HCT116 (cell line): ENCODE results near the gene SMC1B. TPM values are rescaled to one million over a fixed set of nuclear protein-coding genes. Genes with fewer than 3 reads are reported as not detected.

Experiments used
- ATAC-seq: fragments of 200-7000 bp; cut with Tn5 transposase; 2 replicates; pipeline ENCODE4 v1.9.1; 2020; ENCODE audit warnings: mild to moderate bottlenecking, moderate library complexity
- BruUV-seq: library from RNA; stranded (reverse); fragments of 400-500 nt; replicated peaks from 2 replicates; lab custom pipeline; 2021; lab: Mats Ljungman, UMichigan
- CTCF ChIA-PET: fragments of 300-600 bp; sonication (Branson Sonifier 250); formaldehyde crosslinking; loops from one replicate; lab custom pipeline; 2021; ENCODE audit warnings: antibody characterized with exemption; lab: Charles Lee
- POLR2A ChIA-PET: fragments of 300-600, 350-600 bp; sonication (Branson Sonifier 250); formaldehyde crosslinking; loops from one replicate; lab custom pipeline; 2021; ENCODE audit warnings: antibody characterized with exemption; lab: Charles Lee
- RAD21 ChIA-PET, 2 experiments: fragments of 300-600 bp; sonication (Branson Sonifier 250); formaldehyde crosslinking; loops; one replicate each; lab custom pipeline; 2023; ENCODE audit warnings: low total read pairs in 2 of 2; ENCODE audit not compliant: uncharacterized antibody in 2 of 2, unreplicated experiment in 2 of 2, low non-redundant PET in 1 of 2; lab: Charles Lee
- DNase-seq: peaks from one replicate; pipeline ENCODE4 v3.0.0-alpha.2; 2010; ENCODE audit warnings: low read depth, low spot score
- H2AFZ ChIP-seq: fragments of 200-600 bp; shearing (Covaris generic), sonication (generic); 2 replicates; pipeline ENCODE4 v1.6.1; 2017; ENCODE audit warnings: low read depth, mixed run types, mixed read lengths, antibody characterized with exemption, low read length; ENCODE audit not compliant: poor library complexity, severe bottlenecking
- H3K27ac ChIP-seq: 2 replicates; pipeline ENCODE4 v1.5.1; 2012; ENCODE audit warnings: low read depth, low read length
- H3K27me3 ChIP-seq: fragments of 200-600 bp; sonication (generic); 2 replicates; pipeline ENCODE4 v1.6.1; 2016; ENCODE audit warnings: mixed run types, low read length, mixed read lengths; ENCODE audit not compliant: insufficient read depth
- H3K36me3 ChIP-seq, 2 experiments: fragments of 200-500 bp in 1 of 2; fragments of 200-600 bp in 1 of 2; sonication (Bioruptor generic) in 1 of 2; sonication (generic) in 1 of 2; 2 replicates each; pipeline versions ENCODE4 v1.5.1 to v1.6.1; 2014 to 2016; ENCODE audit warnings: low read length in 2 of 2, inconsistent platforms in 1 of 2, mixed read lengths in 1 of 2, mixed run types in 1 of 2; ENCODE audit not compliant: insufficient read depth in 2 of 2, control insufficient read depth in 1 of 2
- H3K4me1 ChIP-seq, 2 experiments: fragments of 200-600 bp in 1 of 2; sonication (generic) in 1 of 2; 2 replicates each; pipeline versions ENCODE4 v1.5.1 to v1.6.1; 2012 to 2017; ENCODE audit warnings: low read length in 2 of 2, inconsistent platforms in 1 of 2, mild to moderate bottlenecking in 1 of 2, mixed read lengths in 1 of 2, mixed run types in 1 of 2, moderate library complexity in 1 of 2; ENCODE audit not compliant: insufficient read depth in 2 of 2, control insufficient read depth in 1 of 2
- H3K4me2 ChIP-seq: fragments of 200-600 bp; sonication (generic); 2 replicates; pipeline ENCODE4 v1.6.1; 2017; ENCODE audit warnings: mixed run types, low read length, mixed read lengths
- H3K4me3 ChIP-seq, 2 experiments: fragments of 200-600 bp in 1 of 2; sonication (generic) in 1 of 2; replicated peaks in 1 of 2; 2 replicates each; pipeline ENCODE4 v1.5.1; 2011 to 2016; ENCODE audit warnings: low read length in 2 of 2, control low read depth in 1 of 2, low read depth in 1 of 2, mild to moderate bottlenecking in 1 of 2, mixed read lengths in 1 of 2, mixed run types in 1 of 2
- H3K79me2 ChIP-seq: fragments of 200-600 bp; sonication (generic); 2 replicates; pipeline ENCODE4 v1.6.1; 2017; ENCODE audit warnings: mild to moderate bottlenecking, mixed run types, low read length, moderate library complexity, mixed read lengths; ENCODE audit not compliant: insufficient read depth
- H3K9ac ChIP-seq: fragments of 200-600 bp; sonication (generic); 2 replicates; pipeline ENCODE4 v1.6.1; 2016; ENCODE audit warnings: low read length, mixed read lengths
- H3K9me2 ChIP-seq: fragments of 200-600 bp; sonication (generic), shearing (Covaris generic); 2 replicates; pipeline ENCODE4 v1.6.1; 2017; ENCODE audit warnings: mixed run types, mild to moderate bottlenecking, moderate library complexity; ENCODE audit not compliant: insufficient read depth
- H3K9me3 ChIP-seq, 2 experiments: fragments of 200-500 bp in 1 of 2; fragments of 200-600 bp in 1 of 2; sonication (Bioruptor generic) in 1 of 2; sonication (generic) in 1 of 2; 2 replicates each; pipeline ENCODE4 v1.6.1; 2014 to 2017; ENCODE audit warnings: low read length in 2 of 2, mixed read lengths in 2 of 2, inconsistent platforms in 1 of 2, low read depth in 1 of 2, mild to moderate bottlenecking in 1 of 2, mixed run types in 1 of 2, moderate library complexity in 1 of 2; ENCODE audit not compliant: control insufficient read depth in 1 of 2, insufficient read depth in 1 of 2
- H4K20me1 ChIP-seq: fragments of 200-600 bp; sonication (generic), shearing (Covaris generic); 2 replicates; pipeline ENCODE4 v1.6.1; 2017; ENCODE audit warnings: mixed run types, mild to moderate bottlenecking, moderate library complexity; ENCODE audit not compliant: insufficient read depth
- CEBPB ChIP-seq: IDR thresholded peaks from 2 replicates; pipeline ENCODE4 v1.6.1; 2012; ENCODE audit warnings: low read depth
- EGR1 ChIP-seq: IDR thresholded peaks from 2 replicates; pipeline ENCODE4 v1.6.1; 2012; ENCODE audit warnings: low read depth
- ELF1 ChIP-seq: IDR thresholded peaks from 2 replicates; pipeline ENCODE4 v1.6.1; 2012; ENCODE audit warnings: low read depth, borderline replicate concordance
- EZH2phosphoT487 ChIP-seq: fragments of 200-600 bp; IDR thresholded peaks from 2 replicates; pipeline ENCODE4 v1.6.1; 2018; ENCODE audit warnings: antibody characterized with exemption, borderline replicate concordance
- JUND ChIP-seq: IDR thresholded peaks from 2 replicates; pipeline ENCODE4 v1.6.1; 2012
- POLR2A ChIP-seq: IDR thresholded peaks from 2 replicates; pipeline ENCODE4 v1.7.0; 2011; ENCODE audit warnings: borderline replicate concordance; ENCODE audit not compliant: insufficient read depth, insufficient read length; ENCODE audit errors: extremely low read depth
- RAD21 ChIP-seq: IDR thresholded peaks from 2 replicates; pipeline ENCODE4 v1.6.1; 2012; ENCODE audit warnings: low read depth, mild to moderate bottlenecking
- SIN3A ChIP-seq: IDR thresholded peaks from 2 replicates; pipeline ENCODE4 v1.6.1; 2012; ENCODE audit warnings: low read depth
- intact Hi-C: fragments of 100-400 bp; cut with micrococcal nuclease; formaldehyde crosslinking; loops from 2 replicates; pipeline ENCODE4 v1.10.0; 2022
- total RNA-seq: library from RNA; stranded (reverse); gene quantifications from one replicate; pipeline ENCODE4 v1.2.1, GENCODE V29; 2021; ENCODE audit not compliant: unreplicated experiment
- TF ChIP-seq, protein P1 (sequence below): IDR thresholded peaks from 2 replicates; pipeline ENCODE4 v1.6.1; 2011; ENCODE audit warnings: mild to moderate bottlenecking, low read length, moderate library complexity; ENCODE audit not compliant: insufficient replicate concordance; ENCODE audit errors: extremely low read depth
- TF ChIP-seq, protein P2 (sequence below): IDR thresholded peaks from 2 replicates; pipeline ENCODE4 v1.6.1; 2012; ENCODE audit warnings: low read depth
- TF ChIP-seq, protein P3 (sequence below), 3 experiments: fragments of 200-600 bp in 1 of 3; sonication (generic) in 1 of 3; IDR thresholded peaks in 2 of 3; conservative IDR thresholded peaks in 1 of 3; 2 replicates each; pipeline ENCODE4 v1.5.1; 2012 to 2017; ENCODE audit warnings: low read depth in 2 of 3, low read length in 2 of 3, antibody characterized with exemption in 1 of 3, borderline replicate concordance in 1 of 3, control low read depth in 1 of 3, mild to moderate bottlenecking in 1 of 3, mixed read lengths in 1 of 3, mixed run types in 1 of 3, moderate library complexity in 1 of 3; ENCODE audit not compliant: insufficient read depth in 1 of 3
- TF ChIP-seq, protein P4 (sequence below): IDR thresholded peaks from 2 replicates; pipeline ENCODE4 v1.6.1; 2012

SMC1B gene
- total RNA-seq, 1 experiment from 2014 or later = not detected

DNA sequence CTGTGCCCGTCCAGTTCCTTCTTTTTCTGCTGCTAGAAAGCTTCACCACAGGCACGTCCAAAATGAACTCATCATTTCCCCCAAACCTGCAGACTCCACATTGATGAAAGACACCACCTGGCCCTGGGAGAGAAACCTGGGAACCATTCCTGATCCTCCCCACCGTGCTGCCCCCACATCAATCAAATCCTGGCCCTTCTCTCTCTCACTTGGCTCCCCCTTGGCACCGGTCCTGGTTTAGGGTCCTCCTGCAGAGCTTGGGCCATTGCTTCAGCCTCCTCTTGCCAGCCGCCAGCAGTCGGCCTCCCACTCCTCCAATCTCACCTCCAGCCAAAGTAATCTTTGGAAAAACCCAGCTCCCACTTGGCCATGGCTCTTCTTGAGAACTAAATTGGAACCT lies 38.6 kb upstream of the SMC1B start (continued):
- TF ChIP-seq, protein P1, sequence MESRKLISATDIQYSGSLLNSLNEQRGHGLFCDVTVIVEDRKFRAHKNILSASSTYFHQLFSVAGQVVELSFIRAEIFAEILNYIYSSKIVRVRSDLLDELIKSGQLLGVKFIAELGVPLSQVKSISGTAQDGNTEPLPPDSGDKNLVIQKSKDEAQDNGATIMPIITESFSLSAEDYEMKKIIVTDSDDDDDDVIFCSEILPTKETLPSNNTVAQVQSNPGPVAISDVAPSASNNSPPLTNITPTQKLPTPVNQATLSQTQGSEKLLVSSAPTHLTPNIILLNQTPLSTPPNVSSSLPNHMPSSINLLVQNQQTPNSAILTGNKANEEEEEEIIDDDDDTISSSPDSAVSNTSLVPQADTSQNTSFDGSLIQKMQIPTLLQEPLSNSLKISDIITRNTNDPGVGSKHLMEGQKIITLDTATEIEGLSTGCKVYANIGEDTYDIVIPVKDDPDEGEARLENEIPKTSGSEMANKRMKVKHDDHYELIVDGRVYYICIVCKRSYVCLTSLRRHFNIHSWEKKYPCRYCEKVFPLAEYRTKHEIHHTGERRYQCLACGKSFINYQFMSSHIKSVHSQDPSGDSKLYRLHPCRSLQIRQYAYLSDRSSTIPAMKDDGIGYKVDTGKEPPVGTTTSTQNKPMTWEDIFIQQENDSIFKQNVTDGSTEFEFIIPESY = no peak
- TF ChIP-seq EZH2phosphoT487 (no peak), SIN3A (no peak), EGR1 (no peak), CEBPB (no peak), ELF1 (no peak)

DNA sequence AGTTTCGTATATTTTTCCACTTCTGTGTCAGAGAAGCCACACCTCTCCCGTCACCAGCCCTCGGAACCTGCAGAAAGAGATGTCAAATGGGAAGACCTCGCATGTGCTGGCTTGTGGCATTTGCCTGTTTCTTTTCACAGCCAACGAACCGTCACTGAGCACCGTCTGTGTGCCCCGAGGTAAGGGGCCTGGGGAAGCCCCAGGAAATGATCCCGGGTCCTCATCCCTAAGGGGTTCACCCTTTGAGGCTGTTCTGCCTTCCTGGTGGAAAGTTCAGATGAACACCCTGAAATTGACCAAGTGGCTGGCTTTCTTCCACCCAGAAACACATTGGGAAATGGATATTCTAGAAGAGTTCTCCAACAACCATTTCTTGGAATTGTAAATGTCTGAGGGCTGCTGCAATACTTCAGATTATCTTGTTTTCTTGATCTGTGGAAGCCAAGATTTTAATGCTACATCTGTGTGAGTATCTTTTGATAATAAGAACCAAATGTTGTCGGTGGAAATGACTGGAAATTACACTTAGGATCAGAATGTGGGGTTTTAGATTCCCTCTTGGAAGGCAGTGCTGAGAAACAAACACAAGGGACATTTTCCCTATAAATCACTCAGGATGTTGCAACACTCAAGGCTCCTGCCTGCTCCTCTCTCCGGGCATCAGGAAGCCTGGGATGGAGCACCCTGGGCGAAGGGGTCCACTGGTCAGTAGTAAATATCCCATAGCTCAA lies 37.7 kb upstream of the SMC1B start:
- Histone ChIP-seq H3K4me3 (no peak overlapping the region), H3K79me2 (no peaks in the 10 kb centered on the region), H4K20me1 (no peaks in the 10 kb centered on the region), H3K9me2 (no peaks in the 10 kb centered on the region), H3K4me2 (no peak overlapping the region), H3K4me1 (no peaks in the 10 kb centered on the region), H3K27ac (no peak overlapping the region), H3K9ac (no peak overlapping the region), H3K36me3 (no peaks in the 10 kb centered on the region), H2AFZ (no peak overlapping the region), H3K27me3 (no peaks in the 10 kb centered on the region)
- DNase-seq (no peak), ATAC-seq (no peak)
- ChIA-PET RAD21 (no interaction called here), POLR2A (no interaction called here)
- intact Hi-C loops = no loop called here
- no TSS peak for BruUV-seq
- TF ChIP-seq, protein P2, sequence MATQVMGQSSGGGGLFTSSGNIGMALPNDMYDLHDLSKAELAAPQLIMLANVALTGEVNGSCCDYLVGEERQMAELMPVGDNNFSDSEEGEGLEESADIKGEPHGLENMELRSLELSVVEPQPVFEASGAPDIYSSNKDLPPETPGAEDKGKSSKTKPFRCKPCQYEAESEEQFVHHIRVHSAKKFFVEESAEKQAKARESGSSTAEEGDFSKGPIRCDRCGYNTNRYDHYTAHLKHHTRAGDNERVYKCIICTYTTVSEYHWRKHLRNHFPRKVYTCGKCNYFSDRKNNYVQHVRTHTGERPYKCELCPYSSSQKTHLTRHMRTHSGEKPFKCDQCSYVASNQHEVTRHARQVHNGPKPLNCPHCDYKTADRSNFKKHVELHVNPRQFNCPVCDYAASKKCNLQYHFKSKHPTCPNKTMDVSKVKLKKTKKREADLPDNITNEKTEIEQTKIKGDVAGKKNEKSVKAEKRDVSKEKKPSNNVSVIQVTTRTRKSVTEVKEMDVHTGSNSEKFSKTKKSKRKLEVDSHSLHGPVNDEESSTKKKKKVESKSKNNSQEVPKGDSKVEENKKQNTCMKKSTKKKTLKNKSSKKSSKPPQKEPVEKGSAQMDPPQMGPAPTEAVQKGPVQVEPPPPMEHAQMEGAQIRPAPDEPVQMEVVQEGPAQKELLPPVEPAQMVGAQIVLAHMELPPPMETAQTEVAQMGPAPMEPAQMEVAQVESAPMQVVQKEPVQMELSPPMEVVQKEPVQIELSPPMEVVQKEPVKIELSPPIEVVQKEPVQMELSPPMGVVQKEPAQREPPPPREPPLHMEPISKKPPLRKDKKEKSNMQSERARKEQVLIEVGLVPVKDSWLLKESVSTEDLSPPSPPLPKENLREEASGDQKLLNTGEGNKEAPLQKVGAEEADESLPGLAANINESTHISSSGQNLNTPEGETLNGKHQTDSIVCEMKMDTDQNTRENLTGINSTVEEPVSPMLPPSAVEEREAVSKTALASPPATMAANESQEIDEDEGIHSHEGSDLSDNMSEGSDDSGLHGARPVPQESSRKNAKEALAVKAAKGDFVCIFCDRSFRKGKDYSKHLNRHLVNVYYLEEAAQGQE = no peak
- no peak for TF ChIP-seq RAD21
- TF ChIP-seq, protein P1 = no peak
- TF ChIP-seq POLR2A = no peak
- TF ChIP-seq JUND = no peak
- TF ChIP-seq EGR1 = no peak
- TF ChIP-seq, protein P3, sequence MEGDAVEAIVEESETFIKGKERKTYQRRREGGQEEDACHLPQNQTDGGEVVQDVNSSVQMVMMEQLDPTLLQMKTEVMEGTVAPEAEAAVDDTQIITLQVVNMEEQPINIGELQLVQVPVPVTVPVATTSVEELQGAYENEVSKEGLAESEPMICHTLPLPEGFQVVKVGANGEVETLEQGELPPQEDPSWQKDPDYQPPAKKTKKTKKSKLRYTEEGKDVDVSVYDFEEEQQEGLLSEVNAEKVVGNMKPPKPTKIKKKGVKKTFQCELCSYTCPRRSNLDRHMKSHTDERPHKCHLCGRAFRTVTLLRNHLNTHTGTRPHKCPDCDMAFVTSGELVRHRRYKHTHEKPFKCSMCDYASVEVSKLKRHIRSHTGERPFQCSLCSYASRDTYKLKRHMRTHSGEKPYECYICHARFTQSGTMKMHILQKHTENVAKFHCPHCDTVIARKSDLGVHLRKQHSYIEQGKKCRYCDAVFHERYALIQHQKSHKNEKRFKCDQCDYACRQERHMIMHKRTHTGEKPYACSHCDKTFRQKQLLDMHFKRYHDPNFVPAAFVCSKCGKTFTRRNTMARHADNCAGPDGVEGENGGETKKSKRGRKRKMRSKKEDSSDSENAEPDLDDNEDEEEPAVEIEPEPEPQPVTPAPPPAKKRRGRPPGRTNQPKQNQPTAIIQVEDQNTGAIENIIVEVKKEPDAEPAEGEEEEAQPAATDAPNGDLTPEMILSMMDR (IDR thresholded peaks at IDR 0.05 in 2 of 3, conservative IDR thresholded peaks at IDR 0.05 in 1 of 3; ENCODE audit: borderline replicate concordance in 1 of 3, insufficient read depth in 1 of 3, low read depth in 2 of 3, low read length in 2 of 3) = no peak
- TF ChIP-seq, protein P4, sequence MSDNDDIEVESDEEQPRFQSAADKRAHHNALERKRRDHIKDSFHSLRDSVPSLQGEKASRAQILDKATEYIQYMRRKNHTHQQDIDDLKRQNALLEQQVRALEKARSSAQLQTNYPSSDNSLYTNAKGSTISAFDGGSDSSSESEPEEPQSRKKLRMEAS = no peak
- TF ChIP-seq EZH2phosphoT487 = no peak
- TF ChIP-seq, all 23 proteins: peak for 0
- H3K9me3 ChIP-seq = no peaks in the 10 kb centered on the region
- CTCF ChIA-PET = no interaction called here
